ENCODE data around the gene GJD3. TPM values are rescaled to one million over a fixed set of nuclear protein-coding genes. Genes with fewer than 3 reads are reported as not detected.

Gene GJD3
- total RNA-seq, 4 donors from 2014 or later = 0.83 to 3.8 TPM; not detected in 2

DNA sequence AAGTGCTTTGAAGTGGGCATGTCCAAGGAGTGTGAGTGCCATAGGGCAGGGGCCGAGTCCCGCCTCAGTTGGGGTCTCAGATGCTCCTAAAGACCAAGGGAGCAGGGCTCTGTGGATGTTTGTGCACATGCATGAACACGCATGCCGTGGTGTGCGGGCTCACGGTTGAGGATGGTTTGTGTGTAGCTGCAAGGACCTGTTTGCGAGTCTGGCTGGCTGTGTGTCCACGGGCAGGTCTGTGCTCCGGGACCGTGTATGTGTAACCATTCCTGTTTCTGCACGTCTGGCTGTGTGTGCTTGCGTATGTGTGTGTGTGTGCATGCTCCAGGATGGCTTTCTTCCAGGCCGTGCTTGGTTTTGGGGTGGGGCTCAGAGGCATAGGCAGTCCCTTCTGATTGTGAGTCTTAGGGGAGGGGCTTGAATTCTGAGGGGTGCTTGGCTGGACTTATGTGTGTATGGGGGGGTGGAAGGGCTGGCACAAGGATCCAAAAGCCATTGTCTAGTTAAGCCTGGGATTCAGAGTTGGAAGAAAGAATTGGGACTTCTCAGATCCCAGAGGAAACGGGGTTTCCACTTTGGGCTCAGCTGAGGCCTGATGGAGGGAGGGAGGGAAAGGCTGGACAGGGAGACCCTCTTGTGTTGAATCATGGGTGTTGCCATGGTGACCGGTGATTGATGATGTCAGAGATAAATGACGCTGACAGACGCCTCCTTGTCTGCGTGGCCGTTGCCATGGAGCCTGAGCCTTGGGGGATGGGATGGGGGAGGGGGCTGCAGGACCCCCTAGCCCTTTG is 14.4 kb downstream of the GJD3 start:
- H3K27ac ChIP-seq = no peak overlapping the region

DNA sequence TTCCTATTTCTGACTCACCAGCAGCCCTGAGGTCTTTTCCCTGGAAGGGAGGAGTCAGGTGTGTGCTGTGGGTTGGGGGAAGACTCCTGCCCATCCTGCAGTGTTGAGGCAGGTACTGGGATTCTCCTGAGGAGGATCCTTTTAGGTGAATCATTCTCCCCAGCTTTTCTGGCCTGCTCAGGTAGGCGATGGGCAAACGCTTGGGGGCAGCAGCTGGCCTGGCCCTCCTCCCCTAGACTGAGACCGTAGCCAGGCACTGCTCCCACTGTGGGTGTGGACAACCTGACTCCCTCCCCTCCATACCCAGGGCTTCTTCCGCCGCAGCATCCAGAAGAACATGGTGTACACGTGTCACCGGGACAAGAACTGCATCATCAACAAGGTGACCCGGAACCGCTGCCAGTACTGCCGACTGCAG is 15.1 kb downstream of the GJD3 start:
- intact Hi-C loops (cut with DNase I; ENCODE audit: low total_unique reads) = no loop called here
- H3K4me3 ChIP-seq = no peak overlapping the region
- H3K27ac ChIP-seq = peak overlapping the region in 1 of 2 donors; percentile 95
- peaks cover 42 to 56% of the 10 kb centered on the region in 2 donors for H3K4me1 ChIP-seq
- no peaks in the 10 kb centered on the region for H3K36me3 ChIP-seq
- no peaks in the 10 kb centered on the region for H3K9me3 ChIP-seq
- peak in 1 of 2 donors; percentile 25 for DNase-seq
- H3K27me3 ChIP-seq = no peaks in the 10 kb centered on the region
- TF ChIP-seq POLR2A (IDR thresholded peaks at IDR 0.05) (no peak), CTCF (IDR thresholded peaks at IDR 0.05) (no peak)

More for the DNA sequence above, 14.4 kb downstream of the GJD3 start:
- Histone ChIP-seq H3K9me3 (no peaks in the 10 kb centered on the region), H3K4me1 (peaks cover 42 to 50% of the 10 kb centered on the region in 2 donors), H3K27me3 (no peaks in the 10 kb centered on the region), H3K36me3 (no peaks in the 10 kb centered on the region), H3K4me3 (no peak overlapping the region)
- DNase-seq = no peak
- TF ChIP-seq CTCF (IDR thresholded peaks at IDR 0.05) (no peak), POLR2A (IDR thresholded peaks at IDR 0.05) (no peak)
- intact Hi-C loops (cut with DNase I; ENCODE audit: low total_unique reads) = loop anchor here (10.0 kb wide), 1 partner anchor 185 kb away; no protein-coding TSS in a partner anchor

DNA sequence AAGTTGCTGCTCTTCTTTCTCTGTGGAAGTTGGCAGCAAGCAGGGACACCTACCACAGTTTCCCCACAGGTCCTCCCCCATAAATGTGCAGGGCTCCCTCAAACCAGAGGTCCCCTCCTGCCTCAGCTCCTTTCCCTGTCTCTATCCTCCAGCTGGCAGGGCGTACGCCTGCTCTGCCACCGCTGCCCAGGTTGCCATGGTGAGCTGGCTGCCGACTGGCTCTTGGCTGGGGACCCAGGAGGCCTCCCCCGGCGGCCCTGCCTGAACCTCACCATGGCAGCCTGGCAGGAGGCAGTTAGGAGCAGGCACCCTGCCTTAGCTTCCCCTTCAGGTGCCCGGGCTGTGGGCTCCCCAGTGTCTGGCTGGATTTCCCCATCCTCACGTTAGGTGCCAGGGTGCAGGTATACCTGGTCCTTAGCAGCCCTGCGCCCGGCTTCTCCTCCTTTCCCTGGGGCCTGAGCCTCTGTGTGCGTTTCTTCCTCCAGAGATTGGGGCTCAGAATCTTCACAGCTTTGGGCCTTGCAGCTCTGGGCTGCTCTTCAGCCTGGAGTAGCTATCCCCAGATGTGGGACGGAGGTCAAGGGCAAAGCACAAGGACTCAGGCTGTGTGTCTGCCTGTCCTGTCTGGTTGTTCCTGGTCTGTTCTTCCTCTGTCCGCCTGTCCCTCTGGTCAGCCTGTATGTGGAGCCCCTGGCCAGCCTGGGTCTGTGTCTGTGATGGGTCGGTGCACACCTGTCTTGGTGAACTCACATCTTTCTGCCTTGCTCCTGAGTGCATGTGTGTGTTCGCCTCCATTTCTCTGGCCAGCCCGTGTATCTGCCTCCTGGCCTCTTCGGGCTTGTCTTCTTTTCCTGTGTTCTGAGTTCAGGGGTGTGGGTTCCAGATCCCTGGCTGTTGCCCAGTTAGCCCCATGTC is 15.7 kb downstream of the GJD3 start:
- H3K4me3 ChIP-seq = no peak overlapping the region
- H3K36me3 ChIP-seq = no peaks in the 10 kb centered on the region
- H3K4me1 ChIP-seq = peaks cover 42 to 60% of the 10 kb centered on the region in 2 donors
- no peak for TF ChIP-seq POLR2A (IDR thresholded peaks at IDR 0.05)
- TF ChIP-seq CTCF (IDR thresholded peaks at IDR 0.05) = no peak
- peak in 1 of 2 donors; percentile 37 for DNase-seq
- no peaks in the 10 kb centered on the region for H3K9me3 ChIP-seq
- H3K27ac ChIP-seq = peak overlapping the region; percentile 89 to 95
- H3K27me3 ChIP-seq = no peaks in the 10 kb centered on the region
- intact Hi-C loops (cut with DNase I; ENCODE audit: low total_unique reads) = no loop called here

DNA sequence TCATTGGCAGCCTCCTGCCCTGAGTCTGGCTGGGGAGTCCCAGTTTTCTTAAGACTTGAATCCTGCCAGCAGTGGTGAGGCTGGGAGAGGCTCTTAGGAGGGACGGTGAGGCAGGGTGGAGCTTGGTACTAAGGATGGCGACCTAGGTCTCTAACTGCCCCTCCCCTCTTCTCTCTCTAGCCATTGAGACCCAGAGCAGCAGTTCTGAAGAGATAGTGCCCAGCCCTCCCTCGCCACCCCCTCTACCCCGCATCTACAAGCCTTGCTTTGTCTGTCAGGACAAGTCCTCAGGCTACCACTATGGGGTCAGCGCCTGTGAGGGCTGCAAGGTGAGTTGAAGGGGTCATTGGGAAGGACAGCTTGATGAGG is 16.4 kb downstream of the GJD3 start:
- Histone ChIP-seq H3K4me3 (no peak overlapping the region), H3K4me1 (peaks cover 42 to 63% of the 10 kb centered on the region in 2 donors), H3K9me3 (no peaks in the 10 kb centered on the region), H3K27me3 (no peaks in the 10 kb centered on the region), H3K27ac (peak overlapping the region; percentile 89 to 95), H3K36me3 (no peaks in the 10 kb centered on the region)
- intact Hi-C loops (cut with DNase I; ENCODE audit: low total_unique reads) = no loop called here
- TF ChIP-seq POLR2A (IDR thresholded peaks at IDR 0.05) (no peak), CTCF (IDR thresholded peaks at IDR 0.05) (no peak)
- no peak for DNase-seq

Data from uterus (tissue), 4 donors.